IPS-18a (cell line): Measurements from ENCODE around the gene ATF4.

ENCODE experiments used
- H3K27ac ChIP-seq: one replicate; pipeline ENCODE4 v1.5.1; 2013; ENCODE audit warnings: low read length
- H3K27me3 ChIP-seq: one replicate; pipeline ENCODE4 v1.6.1; 2013; ENCODE audit warnings: mild to moderate bottlenecking, low read length; ENCODE audit not compliant: control insufficient read depth, insufficient read depth
- H3K36me3 ChIP-seq: one replicate; pipeline ENCODE4 v1.6.1; 2013; ENCODE audit warnings: low read depth, low read length; ENCODE audit not compliant: control insufficient read depth
- H3K4me1 ChIP-seq: one replicate; pipeline ENCODE4 v1.6.1; 2013; ENCODE audit warnings: low read depth, low read length; ENCODE audit not compliant: control insufficient read depth
- H3K4me3 ChIP-seq: one replicate; pipeline ENCODE4 v1.5.1; 2013; ENCODE audit warnings: low read length
- H3K9ac ChIP-seq: one replicate; pipeline ENCODE4 v1.6.1; 2013; ENCODE audit warnings: mild to moderate bottlenecking, low read length, moderate library complexity
- H3K9me3 ChIP-seq: one replicate; pipeline ENCODE4 v1.6.1; 2013; ENCODE audit warnings: low read depth, low read length; ENCODE audit not compliant: control insufficient read depth

Gene ATF4

DNA sequence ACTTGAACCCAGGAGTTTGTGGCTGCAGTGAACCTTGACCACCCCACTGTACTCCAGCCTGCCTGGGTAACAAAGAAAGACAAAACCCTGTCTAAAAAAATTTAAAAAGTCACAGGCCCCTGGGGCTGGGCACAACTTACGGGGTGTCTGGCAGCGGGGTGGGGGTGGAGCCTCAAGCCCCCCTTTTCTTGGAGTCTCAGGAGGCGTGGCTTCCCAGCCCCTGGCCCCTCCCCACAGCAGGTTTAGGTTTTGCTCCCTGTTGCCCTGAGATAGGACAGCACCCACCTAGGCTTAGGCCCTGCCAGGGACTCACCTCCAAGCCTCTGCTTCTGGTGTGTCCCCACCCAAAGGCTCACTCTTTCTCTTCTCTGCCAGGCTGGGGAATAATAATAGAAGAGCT, 41.1 kb upstream of the ATF4 start:
- Histone ChIP-seq H3K27ac (no peak overlapping the region), H3K36me3 (no peaks in the 10 kb centered on the region), H3K27me3 (no peaks in the 10 kb centered on the region), H3K4me1 (peaks cover 4% of the 10 kb centered on the region), H3K9me3 (no peaks in the 10 kb centered on the region), H3K9ac (no peak overlapping the region), H3K4me3 (no peak overlapping the region)

DNA sequence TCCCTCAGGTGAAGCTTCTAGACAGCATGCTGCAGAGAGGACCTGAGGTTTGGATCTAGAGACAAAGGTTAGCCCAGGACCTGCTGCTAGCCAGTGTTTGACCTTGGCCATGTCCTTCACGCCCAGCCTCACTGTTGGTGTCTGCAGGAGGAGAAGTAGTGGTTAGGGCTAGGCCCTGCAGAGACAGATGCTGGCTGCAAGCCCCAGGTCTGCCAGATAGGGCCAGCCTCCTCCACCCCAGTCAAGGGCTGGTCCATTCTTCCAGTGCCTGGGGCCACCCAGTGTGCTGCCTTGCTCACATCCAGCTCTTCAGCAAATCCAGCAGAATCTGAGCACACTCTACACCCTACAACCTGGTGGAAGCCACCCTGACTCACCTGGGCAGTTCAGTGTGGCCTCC, 39.8 kb upstream of the ATF4 start:
- Histone ChIP-seq H3K27ac (no peak overlapping the region), H3K4me1 (peaks cover 3% of the 10 kb centered on the region), H3K9ac (no peak overlapping the region), H3K9me3 (no peaks in the 10 kb centered on the region), H3K4me3 (no peak overlapping the region), H3K27me3 (no peaks in the 10 kb centered on the region), H3K36me3 (no peaks in the 10 kb centered on the region)

DNA sequence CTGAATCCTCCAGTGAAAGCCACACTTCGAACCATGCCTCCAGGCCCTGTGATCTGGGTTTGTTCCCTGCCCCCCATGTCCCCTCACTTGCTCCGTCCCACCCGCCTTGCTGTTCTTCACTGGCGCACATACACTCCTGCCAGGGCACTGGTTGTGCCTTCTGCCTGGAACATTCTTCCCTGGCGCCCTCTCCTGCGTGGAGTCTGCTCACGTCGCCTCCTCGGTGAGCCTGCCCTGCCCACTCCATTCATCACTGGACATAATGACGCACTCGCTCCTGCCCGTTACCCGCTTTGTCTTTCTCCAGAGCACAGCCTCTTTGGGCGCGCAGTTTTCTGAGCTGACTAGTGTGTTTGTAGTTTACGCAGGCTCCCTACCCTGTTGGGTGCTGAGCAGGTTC, 39.3 kb upstream of the ATF4 start:
- no peaks in the 10 kb centered on the region for H3K36me3 ChIP-seq
- H3K4me1 ChIP-seq: no peaks in the 10 kb centered on the region
- no peaks in the 10 kb centered on the region for H3K27me3 ChIP-seq
- H3K27ac ChIP-seq: no peak overlapping the region
- H3K9me3 ChIP-seq: no peaks in the 10 kb centered on the region
- no peak overlapping the region for H3K4me3 ChIP-seq
- no peak overlapping the region for H3K9ac ChIP-seq

DNA sequence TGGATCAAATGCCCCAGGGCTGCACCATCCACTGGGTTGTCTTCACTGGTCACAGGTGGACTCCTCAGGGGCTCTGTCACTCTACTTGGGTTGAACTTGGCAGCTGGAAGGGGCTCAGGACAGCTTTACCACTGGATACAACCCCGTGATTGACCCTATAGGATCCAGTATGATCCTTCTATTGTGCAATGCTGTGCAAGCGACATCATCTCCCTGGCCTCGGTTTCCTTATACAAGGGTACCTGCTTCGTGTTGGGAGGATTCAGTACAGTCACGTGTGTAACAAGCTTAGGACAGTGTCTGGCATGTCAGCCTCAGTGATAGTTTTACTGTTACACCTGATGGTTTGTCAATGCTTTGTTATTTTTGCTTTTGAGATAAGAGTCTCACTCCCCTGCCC, 38.8 kb upstream of the ATF4 start:
- H3K27ac ChIP-seq: no peak overlapping the region
- H3K9ac ChIP-seq: no peak overlapping the region
- H3K4me3 ChIP-seq: no peak overlapping the region
- no peaks in the 10 kb centered on the region for H3K4me1 ChIP-seq
- no peaks in the 10 kb centered on the region for H3K9me3 ChIP-seq
- H3K27me3 ChIP-seq: no peaks in the 10 kb centered on the region
- H3K36me3 ChIP-seq: no peaks in the 10 kb centered on the region

DNA sequence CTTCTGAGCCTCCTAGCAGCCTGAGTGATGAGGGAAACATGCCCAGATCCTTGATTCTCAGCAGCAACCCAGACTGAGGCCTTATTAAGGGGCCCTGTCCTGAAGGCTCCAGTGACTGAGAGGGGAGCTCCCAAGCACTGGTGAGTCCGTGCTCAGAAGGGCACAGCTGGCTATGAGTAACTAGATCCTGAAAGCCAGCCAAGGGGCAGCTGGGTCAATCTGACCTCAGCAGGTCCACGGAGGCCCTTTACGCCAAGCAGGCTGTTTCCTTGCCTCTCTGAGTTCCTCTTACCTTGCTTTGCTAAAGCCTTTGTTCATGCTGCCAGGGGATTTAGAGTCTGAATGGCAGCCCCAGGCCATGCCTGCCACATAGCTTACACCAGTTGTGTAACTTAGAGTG, 37.6 kb upstream of the ATF4 start:
- Histone ChIP-seq H3K4me1 (no peaks in the 10 kb centered on the region), H3K36me3 (no peaks in the 10 kb centered on the region), H3K4me3 (no peak overlapping the region), H3K9ac (no peak overlapping the region), H3K27ac (no peak overlapping the region), H3K27me3 (no peaks in the 10 kb centered on the region), H3K9me3 (no peaks in the 10 kb centered on the region)

DNA sequence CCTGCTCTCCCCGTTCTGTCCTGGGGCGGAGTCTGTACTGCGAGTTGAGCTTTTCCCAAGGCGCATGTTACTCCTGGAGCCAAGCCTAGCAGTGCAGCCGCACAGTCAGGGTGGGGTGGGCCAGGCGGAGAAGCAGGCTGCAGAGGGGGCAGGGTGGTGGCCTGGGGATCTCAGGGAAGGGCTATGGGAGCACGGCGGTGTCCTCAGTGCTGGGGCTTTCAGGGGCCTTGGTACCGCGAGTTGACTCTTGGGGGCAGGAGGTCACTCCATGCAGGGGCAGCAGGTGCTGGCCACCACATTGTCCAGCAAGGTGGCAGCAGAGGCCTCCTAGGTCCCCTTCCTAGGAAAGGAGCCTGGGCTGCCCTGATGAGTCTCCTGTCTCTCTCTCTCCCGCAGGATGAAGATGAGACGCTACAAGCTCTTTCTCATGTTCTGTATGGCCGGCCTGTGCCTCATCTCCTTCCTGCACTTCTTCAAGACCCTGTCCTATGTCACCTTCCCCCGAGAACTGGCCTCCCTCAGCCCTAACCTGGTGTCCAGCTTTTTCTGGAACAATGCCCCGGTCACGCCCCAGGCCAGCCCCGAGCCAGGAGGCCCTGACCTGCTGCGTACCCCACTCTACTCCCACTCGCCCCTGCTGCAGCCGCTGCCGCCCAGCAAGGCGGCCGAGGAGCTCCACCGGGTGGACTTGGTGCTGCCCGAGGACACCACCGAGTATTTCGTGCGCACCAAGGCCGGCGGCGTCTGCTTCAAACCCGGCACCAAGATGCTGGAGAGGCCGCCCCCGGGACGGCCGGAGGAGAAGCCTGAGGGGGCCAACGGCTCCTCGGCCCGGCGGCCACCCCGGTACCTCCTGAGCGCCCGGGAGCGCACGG, 33.2 kb upstream of the ATF4 start:
- Histone ChIP-seq H3K4me3 (no peak overlapping the region), H3K4me1 (peaks cover 5% of the 10 kb centered on the region), H3K9ac (no peak overlapping the region), H3K27me3 (no peaks in the 10 kb centered on the region), H3K27ac (no peak overlapping the region), H3K36me3 (no peaks in the 10 kb centered on the region), H3K9me3 (no peaks in the 10 kb centered on the region)

DNA sequence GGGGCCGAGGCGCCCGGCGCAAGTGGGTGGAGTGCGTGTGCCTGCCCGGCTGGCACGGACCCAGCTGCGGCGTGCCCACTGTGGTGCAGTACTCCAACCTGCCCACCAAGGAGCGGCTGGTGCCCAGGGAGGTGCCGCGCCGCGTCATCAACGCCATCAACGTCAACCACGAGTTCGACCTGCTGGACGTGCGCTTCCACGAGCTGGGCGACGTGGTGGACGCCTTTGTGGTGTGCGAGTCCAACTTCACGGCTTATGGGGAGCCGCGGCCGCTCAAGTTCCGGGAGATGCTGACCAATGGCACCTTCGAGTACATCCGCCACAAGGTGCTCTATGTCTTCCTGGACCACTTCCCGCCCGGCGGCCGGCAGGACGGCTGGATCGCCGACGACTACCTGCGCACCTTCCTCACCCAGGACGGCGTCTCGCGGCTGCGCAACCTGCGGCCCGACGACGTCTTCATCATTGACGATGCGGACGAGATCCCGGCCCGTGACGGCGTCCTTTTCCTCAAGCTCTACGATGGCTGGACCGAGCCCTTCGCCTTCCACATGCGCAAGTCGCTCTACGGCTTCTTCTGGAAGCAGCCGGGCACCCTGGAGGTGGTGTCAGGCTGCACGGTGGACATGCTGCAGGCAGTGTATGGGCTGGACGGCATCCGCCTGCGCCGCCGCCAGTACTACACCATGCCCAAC, 32.4 kb upstream of the ATF4 start:
- Histone ChIP-seq H3K27me3 (no peaks in the 10 kb centered on the region), H3K36me3 (no peaks in the 10 kb centered on the region), H3K27ac (no peak overlapping the region), H3K4me1 (peaks cover 5% of the 10 kb centered on the region), H3K4me3 (no peak overlapping the region), H3K9ac (no peak overlapping the region), H3K9me3 (no peaks in the 10 kb centered on the region)

DNA sequence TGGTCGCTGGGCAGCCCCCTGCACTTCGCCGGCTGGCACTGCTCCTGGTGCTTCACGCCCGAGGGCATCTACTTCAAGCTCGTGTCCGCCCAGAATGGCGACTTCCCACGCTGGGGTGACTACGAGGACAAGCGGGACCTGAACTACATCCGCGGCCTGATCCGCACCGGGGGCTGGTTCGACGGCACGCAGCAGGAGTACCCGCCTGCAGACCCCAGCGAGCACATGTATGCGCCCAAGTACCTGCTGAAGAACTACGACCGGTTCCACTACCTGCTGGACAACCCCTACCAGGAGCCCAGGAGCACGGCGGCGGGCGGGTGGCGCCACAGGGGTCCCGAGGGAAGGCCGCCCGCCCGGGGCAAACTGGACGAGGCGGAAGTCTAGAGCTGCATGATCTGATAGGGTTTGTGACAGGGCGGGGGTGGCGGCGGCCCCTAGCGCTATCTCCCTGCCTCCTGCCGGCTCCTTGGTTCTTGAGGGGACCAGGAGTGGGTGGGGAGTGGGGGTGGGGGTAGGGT, 31.7 kb upstream of the ATF4 start:
- no peak overlapping the region for H3K9ac ChIP-seq
- peaks cover 5% of the 10 kb centered on the region for H3K4me1 ChIP-seq
- H3K27me3 ChIP-seq: no peaks in the 10 kb centered on the region
- H3K27ac ChIP-seq: no peak overlapping the region
- H3K9me3 ChIP-seq: no peaks in the 10 kb centered on the region
- no peaks in the 10 kb centered on the region for H3K36me3 ChIP-seq
- H3K4me3 ChIP-seq: no peak overlapping the region

DNA sequence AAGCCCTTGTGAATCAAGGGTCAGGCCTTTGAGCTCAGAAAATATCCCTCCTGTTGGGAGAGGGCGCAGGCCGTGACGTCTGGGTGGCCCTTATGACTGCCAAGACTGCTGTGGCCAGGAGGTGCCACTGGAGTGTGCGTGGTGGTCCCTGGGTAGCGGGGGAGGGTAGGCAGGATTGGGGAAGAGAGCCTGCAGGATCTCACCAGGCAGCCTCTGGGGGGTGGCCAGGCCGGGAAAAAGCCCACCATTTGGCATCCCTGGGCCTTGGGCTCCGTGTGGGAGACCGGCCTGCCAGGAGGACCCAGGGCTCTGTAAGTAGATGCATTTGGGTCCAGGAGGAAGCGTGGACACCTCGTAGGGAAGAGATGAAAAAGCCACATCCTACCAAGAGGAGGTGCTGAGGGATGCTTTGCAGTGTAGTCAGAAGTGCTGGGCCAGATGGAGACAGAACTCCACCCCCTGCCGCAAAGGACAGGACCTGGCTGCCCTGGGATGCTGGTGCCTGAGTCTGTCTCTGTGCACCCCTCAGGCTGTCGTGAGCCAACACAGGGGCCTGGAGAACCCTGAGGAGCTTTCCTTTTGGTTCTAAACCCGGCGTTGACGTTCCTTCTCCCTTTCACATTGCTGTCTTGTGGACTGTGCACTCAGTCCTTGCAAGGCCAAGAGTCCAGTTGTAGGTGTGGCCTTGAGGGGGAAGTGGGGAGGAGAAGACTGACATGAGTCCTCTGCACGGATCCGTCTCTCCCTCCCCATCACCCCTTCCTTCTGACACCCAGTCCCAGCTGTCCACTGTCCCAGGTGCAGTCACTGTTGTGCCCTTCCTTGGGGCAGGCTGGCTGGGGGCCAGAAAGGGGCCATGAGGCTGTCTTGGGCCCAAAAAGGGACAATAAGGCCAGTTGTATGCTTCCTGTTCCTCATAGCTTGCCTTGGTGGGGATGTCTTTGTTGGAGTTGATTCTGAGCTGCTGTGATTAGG, 31.0 kb upstream of the ATF4 start:
- H3K9me3 ChIP-seq: no peaks in the 10 kb centered on the region
- H3K27ac ChIP-seq: no peak overlapping the region
- H3K9ac ChIP-seq: no peak overlapping the region
- no peak overlapping the region for H3K4me3 ChIP-seq
- H3K27me3 ChIP-seq: peaks cover 7% of the 10 kb centered on the region
- H3K36me3 ChIP-seq: no peaks in the 10 kb centered on the region
- H3K4me1 ChIP-seq: peaks cover 5% of the 10 kb centered on the region

DNA sequence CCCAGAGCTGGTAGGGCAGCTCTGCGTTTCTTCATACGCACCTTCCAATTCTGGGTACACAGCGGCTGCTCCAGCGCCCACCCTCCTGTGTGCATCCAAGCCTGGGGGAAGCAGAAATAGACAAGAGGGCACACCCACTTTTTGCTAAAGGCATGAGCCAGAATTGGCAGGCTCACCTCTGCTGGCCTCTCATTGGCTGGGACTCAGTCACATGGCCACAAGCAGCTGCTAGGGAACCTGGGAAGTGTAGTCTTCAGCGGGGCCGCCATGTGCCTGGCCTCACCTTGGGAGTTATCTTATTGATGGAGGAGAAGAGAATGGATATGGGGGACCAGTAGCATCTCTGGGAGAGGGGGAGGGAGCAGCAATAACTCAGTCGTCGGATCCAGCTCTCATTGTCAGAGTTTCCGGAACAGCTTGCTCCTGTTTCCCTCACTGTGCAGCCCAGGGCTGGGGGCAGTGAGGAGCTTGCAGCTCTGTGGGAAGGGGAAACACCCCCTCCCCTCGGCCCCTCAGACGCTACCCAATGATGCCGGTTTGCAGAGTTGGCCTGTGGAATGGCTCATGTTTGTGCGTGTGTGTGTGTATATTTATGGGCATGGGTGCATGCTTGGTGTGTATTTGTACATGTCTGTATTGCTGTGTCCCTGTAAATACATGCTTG, 30.1 kb upstream of the ATF4 start:
- Histone ChIP-seq H3K9ac (no peak overlapping the region), H3K36me3 (no peaks in the 10 kb centered on the region)

More for the DNA sequence above, 30.1 kb upstream of the ATF4 start:
- no peak overlapping the region for H3K4me3 ChIP-seq
- peaks cover 13% of the 10 kb centered on the region for H3K27me3 ChIP-seq
- no peak overlapping the region for H3K27ac ChIP-seq
- no peaks in the 10 kb centered on the region for H3K9me3 ChIP-seq
- peaks cover 5% of the 10 kb centered on the region for H3K4me1 ChIP-seq
